ENCODE measurements around the gene ZFHX3. TPM values are rescaled to one million over a fixed set of nuclear protein-coding genes. Genes with fewer than 3 reads are reported as not detected.

The ZFHX3 gene
- total RNA-seq, 2 donors from 2014 or later = 9.2 to 18.9 TPM

DNA sequence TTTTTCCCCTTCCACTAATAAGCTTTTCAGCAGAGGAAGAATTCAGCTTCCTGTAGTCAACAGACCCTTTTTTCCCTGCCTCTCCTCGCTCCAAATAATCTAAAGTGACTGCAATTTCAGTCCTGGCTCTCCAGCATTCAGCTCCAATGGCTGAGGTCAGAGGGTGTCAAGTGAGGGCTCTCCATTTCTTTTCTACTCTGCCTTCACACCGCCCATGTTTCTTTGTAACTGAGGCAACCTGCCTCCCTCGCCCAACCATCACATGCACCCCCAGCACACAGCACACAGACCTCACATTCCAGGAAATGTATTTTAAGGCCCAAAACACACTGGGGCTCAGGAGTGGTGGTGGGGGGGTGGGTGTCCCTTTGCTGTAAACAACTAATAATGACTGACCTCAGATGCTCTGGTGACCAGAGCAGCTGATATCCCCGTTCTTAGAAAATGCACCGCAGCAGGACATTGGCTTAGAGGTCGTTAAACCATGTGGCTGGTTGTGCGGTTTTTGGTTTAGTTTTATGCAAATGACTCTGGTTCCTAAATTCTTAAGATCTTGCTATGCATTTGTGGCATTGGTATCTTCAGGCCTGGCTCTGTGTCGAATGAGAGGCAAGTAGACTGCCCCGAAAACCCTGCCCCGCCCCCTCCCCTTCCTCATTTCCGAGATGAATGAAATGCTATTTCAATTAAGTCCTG, 203.6 kb downstream of the ZFHX3 start:
- TF ChIP-seq, protein P1, sequence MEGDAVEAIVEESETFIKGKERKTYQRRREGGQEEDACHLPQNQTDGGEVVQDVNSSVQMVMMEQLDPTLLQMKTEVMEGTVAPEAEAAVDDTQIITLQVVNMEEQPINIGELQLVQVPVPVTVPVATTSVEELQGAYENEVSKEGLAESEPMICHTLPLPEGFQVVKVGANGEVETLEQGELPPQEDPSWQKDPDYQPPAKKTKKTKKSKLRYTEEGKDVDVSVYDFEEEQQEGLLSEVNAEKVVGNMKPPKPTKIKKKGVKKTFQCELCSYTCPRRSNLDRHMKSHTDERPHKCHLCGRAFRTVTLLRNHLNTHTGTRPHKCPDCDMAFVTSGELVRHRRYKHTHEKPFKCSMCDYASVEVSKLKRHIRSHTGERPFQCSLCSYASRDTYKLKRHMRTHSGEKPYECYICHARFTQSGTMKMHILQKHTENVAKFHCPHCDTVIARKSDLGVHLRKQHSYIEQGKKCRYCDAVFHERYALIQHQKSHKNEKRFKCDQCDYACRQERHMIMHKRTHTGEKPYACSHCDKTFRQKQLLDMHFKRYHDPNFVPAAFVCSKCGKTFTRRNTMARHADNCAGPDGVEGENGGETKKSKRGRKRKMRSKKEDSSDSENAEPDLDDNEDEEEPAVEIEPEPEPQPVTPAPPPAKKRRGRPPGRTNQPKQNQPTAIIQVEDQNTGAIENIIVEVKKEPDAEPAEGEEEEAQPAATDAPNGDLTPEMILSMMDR (IDR thresholded peaks at IDR 0.05) = no peak
- DNase-seq (ENCODE audit: low spot score) = no peak
- Histone ChIP-seq H3K27ac (no peak overlapping the region), H3K9me3 (no peaks in the 10 kb centered on the region), H3K4me3 (no peak overlapping the region), H3K27me3 (no peaks in the 10 kb centered on the region), H3K4me1 (peaks cover 0 to 64% of the 10 kb centered on the region in 2 donors), H3K36me3 (no peaks in the 10 kb centered on the region)

DNA sequence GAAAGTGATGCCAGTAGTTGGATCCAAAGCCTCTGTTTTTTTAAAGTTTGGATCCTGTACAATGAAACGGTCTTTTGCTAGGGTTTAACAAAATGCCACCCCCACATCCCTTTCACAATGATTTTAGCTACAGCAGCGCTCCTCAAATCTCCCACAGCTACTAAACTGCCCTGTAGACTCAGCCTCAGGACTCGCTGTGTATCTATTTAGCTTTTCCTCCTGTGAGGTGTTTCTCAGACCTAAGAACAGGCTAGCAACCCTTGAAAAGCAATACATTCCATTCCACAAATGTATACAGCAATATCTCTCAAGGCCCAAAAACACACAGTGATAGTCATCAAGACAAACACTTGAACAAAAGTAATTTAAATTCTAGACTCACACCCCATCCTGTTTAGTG, 206.4 kb downstream of the ZFHX3 start:
- Histone ChIP-seq H3K36me3 (no peaks in the 10 kb centered on the region), H3K4me1 (peaks cover 0 to 35% of the 10 kb centered on the region in 2 donors), H3K4me3 (no peak overlapping the region), H3K27ac (no peak overlapping the region), H3K27me3 (no peaks in the 10 kb centered on the region), H3K9me3 (no peaks in the 10 kb centered on the region)
- DNase-seq (ENCODE audit: low spot score) = no peak
- TF ChIP-seq, protein P1 (IDR thresholded peaks at IDR 0.05) = no peak

DNA sequence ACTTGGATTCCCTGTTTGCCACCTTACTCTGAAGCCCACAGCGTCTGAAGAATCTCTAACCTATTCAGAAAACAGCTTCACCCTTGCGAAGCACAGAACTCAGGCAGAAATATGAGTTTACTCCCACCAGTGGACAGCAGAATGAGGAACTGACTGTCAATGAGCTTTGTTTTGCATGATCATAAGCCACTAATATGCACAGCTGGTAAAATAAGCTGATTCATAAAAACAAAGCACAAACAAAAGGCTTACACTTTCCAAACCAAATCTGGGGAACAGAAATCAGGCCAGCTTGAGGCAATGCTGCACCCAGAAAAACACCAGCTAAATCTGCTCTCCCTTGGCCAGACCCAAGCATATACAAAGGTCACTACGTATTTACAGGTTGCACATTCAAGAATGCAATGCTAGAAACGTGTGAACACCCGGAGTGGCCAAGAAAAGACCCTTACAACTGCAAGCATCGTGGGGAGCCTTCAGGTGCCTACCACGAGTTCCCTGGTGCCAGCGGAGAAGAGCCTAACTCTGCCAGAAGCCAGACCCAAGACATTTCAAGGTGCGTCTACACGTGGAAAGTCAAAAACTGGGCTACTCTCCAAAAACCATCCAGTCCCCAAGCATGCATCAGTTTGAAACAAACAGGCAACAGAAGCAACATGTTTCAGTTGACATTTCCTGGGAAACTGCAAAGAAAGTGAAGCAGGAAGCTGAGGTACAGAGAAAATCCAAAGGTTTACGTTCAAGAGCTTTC, 207.1 kb downstream of the ZFHX3 start:
- Histone ChIP-seq H3K9me3 (no peaks in the 10 kb centered on the region), H3K27me3 (no peaks in the 10 kb centered on the region), H3K4me3 (no peak overlapping the region), H3K36me3 (no peaks in the 10 kb centered on the region), H3K4me1 (peaks cover 0 to 31% of the 10 kb centered on the region in 2 donors), H3K27ac (no peak overlapping the region)
- no peak for DNase-seq (ENCODE audit: low spot score)
- TF ChIP-seq, protein P1 (IDR thresholded peaks at IDR 0.05) = no peak

DNA sequence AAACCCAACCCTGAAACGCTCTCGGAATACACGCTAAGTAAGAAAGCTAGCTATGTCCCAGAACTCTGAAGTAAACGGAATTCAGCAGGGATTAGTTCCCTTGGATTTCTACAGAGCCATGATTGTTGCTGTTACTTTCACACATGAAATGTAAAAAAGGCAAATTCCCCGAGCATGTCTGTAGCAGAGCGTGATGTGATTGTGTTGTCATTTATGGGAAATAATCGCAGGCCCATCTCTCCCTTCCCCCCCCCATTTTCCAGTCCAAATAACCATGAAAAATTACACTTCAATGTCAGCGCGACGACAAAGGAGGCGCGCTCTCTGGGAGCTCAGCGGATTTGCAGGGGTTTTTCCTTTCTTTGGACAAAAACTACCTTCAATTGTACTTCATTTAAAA, 209.0 kb downstream of the ZFHX3 start:
- no peaks in the 10 kb centered on the region for H3K27me3 ChIP-seq

DNA sequence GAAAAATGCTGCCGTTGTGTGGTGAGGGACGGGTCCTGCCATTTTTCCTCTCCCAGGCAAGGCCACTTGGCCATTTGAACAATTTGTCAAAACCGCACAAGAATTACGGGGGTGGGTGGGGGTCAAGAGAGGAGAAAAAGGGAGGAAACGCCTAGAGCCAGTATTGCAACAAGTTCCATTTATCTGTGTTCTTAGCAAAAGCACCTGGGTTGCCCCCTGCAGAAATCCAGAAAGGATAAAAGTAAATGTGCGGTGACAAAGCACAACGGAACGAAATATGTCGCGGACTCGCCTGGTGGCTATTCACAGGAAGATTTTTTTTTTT, 209.4 kb downstream of the ZFHX3 start:
- Histone ChIP-seq H3K4me3 (no peak overlapping the region), H3K9me3 (no peaks in the 10 kb centered on the region), H3K36me3 (no peaks in the 10 kb centered on the region), H3K27me3 (no peaks in the 10 kb centered on the region), H3K4me1 (peaks cover 0 to 11% of the 10 kb centered on the region in 2 donors), H3K27ac (no peak overlapping the region)
- TF ChIP-seq, protein P1 (IDR thresholded peaks at IDR 0.05) = no peak
- DNase-seq (ENCODE audit: low spot score) = no peak

More for the DNA sequence above, 209.0 kb downstream of the ZFHX3 start:
- Histone ChIP-seq H3K9me3 (no peaks in the 10 kb centered on the region), H3K4me3 (no peak overlapping the region), H3K36me3 (no peaks in the 10 kb centered on the region), H3K27ac (no peak overlapping the region), H3K4me1 (peaks cover 0 to 15% of the 10 kb centered on the region in 2 donors)
- TF ChIP-seq, protein P1 (IDR thresholded peaks at IDR 0.05) = no peak
- DNase-seq (ENCODE audit: low spot score) = no peak

All from right atrium auricular region (tissue), 2 donors.